Measurements from ENCODE around the gene KCNH1. TPM values are rescaled to one million over a fixed set of nuclear protein-coding genes. Genes with fewer than 3 reads are reported as not detected.

Gene KCNH1
- total RNA-seq, 1 donor = 41.3 TPM

GRCh38 chr1:210703593-210703992, 430.4 kb downstream of the KCNH1 start:
- no peaks in the 10 kb centered on the region for H3K4me1 ChIP-seq (ENCODE audit: insufficient read depth, low read length)
- no peak for TF ChIP-seq CTCF (IDR thresholded peaks at IDR 0.05; ENCODE audit: extremely low read depth, low read depth, low read length)

GRCh38 chr1:210702506-210702905, 431.4 kb downstream of the KCNH1 start:
- Histone ChIP-seq H3K27ac (ENCODE audit: low read depth, low read length) (no peak overlapping the region), H4K20me1 (ENCODE audit: insufficient read depth, low read length) (no peaks in the 10 kb centered on the region), H2AFZ (ENCODE audit: low read length) (no peak overlapping the region), H3K4me2 (ENCODE audit: insufficient read depth, low read length) (no peak overlapping the region), H3K27me3 (ENCODE audit: insufficient read depth, low read length) (no peaks in the 10 kb centered on the region), H3K9me3 (ENCODE audit: low read depth, low read length) (no peaks in the 10 kb centered on the region), H3K4me1 (ENCODE audit: insufficient read depth, low read length) (no peaks in the 10 kb centered on the region), H3K79me2 (ENCODE audit: insufficient read depth, low read length) (no peaks in the 10 kb centered on the region), H3K36me3 (ENCODE audit: insufficient read depth, low read length) (no peaks in the 10 kb centered on the region), H3K4me3 (ENCODE audit: insufficient read depth, low read length) (no peak overlapping the region)
- DNase-seq (ENCODE audit: insufficient read length, low spot score, missing footprints) = no peak
- TF ChIP-seq CTCF (IDR thresholded peaks at IDR 0.05; ENCODE audit: extremely low read depth, low read depth, low read length) = no peak

More at GRCh38 chr1:210703593-210703992, 430.4 kb downstream of the KCNH1 start:
- Histone ChIP-seq H3K36me3 (ENCODE audit: insufficient read depth, low read length) (no peaks in the 10 kb centered on the region), H3K79me2 (ENCODE audit: insufficient read depth, low read length) (no peaks in the 10 kb centered on the region), H3K4me2 (ENCODE audit: insufficient read depth, low read length) (no peak overlapping the region), H3K27ac (ENCODE audit: low read depth, low read length) (no peak overlapping the region), H3K9me3 (ENCODE audit: low read depth, low read length) (no peaks in the 10 kb centered on the region), H3K4me3 (ENCODE audit: insufficient read depth, low read length) (no peak overlapping the region), H2AFZ (ENCODE audit: low read length) (no peak overlapping the region), H4K20me1 (ENCODE audit: insufficient read depth, low read length) (no peaks in the 10 kb centered on the region), H3K27me3 (ENCODE audit: insufficient read depth, low read length) (no peaks in the 10 kb centered on the region)
- no peak for DNase-seq (ENCODE audit: insufficient read length, low spot score, missing footprints)

- Histone ChIP-seq H3K79me2 (ENCODE audit: insufficient read depth, low read length) (no peaks in the 10 kb centered on the region), H3K4me1 (ENCODE audit: insufficient read depth, low read length) (no peaks in the 10 kb centered on the region), H3K4me3 (ENCODE audit: insufficient read depth, low read length) (no peak overlapping the region), H3K9me3 (ENCODE audit: low read depth, low read length) (no peaks in the 10 kb centered on the region), H4K20me1 (ENCODE audit: insufficient read depth, low read length) (no peaks in the 10 kb centered on the region), H3K36me3 (ENCODE audit: insufficient read depth, low read length) (no peaks in the 10 kb centered on the region), H3K4me2 (ENCODE audit: insufficient read depth, low read length) (no peak overlapping the region), H3K27me3 (ENCODE audit: insufficient read depth, low read length) (no peaks in the 10 kb centered on the region), H3K27ac (ENCODE audit: low read depth, low read length) (no peak overlapping the region), H2AFZ (ENCODE audit: low read length) (no peak overlapping the region)
- DNase-seq (ENCODE audit: insufficient read length, low spot score, missing footprints) = peak; percentile 47
- TF ChIP-seq CTCF (IDR thresholded peaks at IDR 0.05; ENCODE audit: extremely low read depth, low read depth, low read length) = no peak
Measured at GRCh38 chr1:210700511-210700910, 433.4 kb downstream of the KCNH1 start.

- H3K4me2 ChIP-seq (ENCODE audit: insufficient read depth, low read length) = no peak overlapping the region
- no peaks in the 10 kb centered on the region for H4K20me1 ChIP-seq (ENCODE audit: insufficient read depth, low read length)
- no peak overlapping the region for H2AFZ ChIP-seq (ENCODE audit: low read length)
- H3K36me3 ChIP-seq (ENCODE audit: insufficient read depth, low read length) = no peaks in the 10 kb centered on the region
- DNase-seq (ENCODE audit: insufficient read length, low spot score, missing footprints) = no peak
- H3K79me2 ChIP-seq (ENCODE audit: insufficient read depth, low read length) = no peaks in the 10 kb centered on the region
- no peak for TF ChIP-seq CTCF (IDR thresholded peaks at IDR 0.05; ENCODE audit: extremely low read depth, low read depth, low read length)
- H3K27me3 ChIP-seq (ENCODE audit: insufficient read depth, low read length) = no peaks in the 10 kb centered on the region
- H3K9me3 ChIP-seq (ENCODE audit: low read depth, low read length) = no peaks in the 10 kb centered on the region
- H3K27ac ChIP-seq (ENCODE audit: low read depth, low read length) = no peak overlapping the region
- no peak overlapping the region for H3K4me3 ChIP-seq (ENCODE audit: insufficient read depth, low read length)
- no peaks in the 10 kb centered on the region for H3K4me1 ChIP-seq (ENCODE audit: insufficient read depth, low read length)
Measured at GRCh38 chr1:210700083-210700482, 433.9 kb downstream of the KCNH1 start.
